Lower leg skin (tissue), 3 donors: Measurements from ENCODE around the gene IDH3A.

ENCODE experiments used
- POLR2A ChIP-seq, 2 donors: fragments of 450-650 bp; IDR thresholded peaks; one replicate each; pipeline ENCODE4 v1.6.1; 2016 to 2017; ENCODE audit warnings: antibody characterized with exemption in 2 of 2, mild to moderate bottlenecking in 1 of 2, moderate library complexity in 1 of 2
- TF ChIP-seq, protein P1 (sequence below), 3 donors: fragments of 450-650 bp; IDR thresholded peaks; one replicate each; pipeline ENCODE4 v1.5.1; 2016; ENCODE audit warnings: antibody characterized with exemption in 3 of 3, mild to moderate bottlenecking in 3 of 3, moderate library complexity in 2 of 3

GRCh38 chr15:78207641-78208340 is 58.6 kb downstream of the IDH3A start:
- TF ChIP-seq, protein P1, sequence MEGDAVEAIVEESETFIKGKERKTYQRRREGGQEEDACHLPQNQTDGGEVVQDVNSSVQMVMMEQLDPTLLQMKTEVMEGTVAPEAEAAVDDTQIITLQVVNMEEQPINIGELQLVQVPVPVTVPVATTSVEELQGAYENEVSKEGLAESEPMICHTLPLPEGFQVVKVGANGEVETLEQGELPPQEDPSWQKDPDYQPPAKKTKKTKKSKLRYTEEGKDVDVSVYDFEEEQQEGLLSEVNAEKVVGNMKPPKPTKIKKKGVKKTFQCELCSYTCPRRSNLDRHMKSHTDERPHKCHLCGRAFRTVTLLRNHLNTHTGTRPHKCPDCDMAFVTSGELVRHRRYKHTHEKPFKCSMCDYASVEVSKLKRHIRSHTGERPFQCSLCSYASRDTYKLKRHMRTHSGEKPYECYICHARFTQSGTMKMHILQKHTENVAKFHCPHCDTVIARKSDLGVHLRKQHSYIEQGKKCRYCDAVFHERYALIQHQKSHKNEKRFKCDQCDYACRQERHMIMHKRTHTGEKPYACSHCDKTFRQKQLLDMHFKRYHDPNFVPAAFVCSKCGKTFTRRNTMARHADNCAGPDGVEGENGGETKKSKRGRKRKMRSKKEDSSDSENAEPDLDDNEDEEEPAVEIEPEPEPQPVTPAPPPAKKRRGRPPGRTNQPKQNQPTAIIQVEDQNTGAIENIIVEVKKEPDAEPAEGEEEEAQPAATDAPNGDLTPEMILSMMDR (IDR thresholded peaks at IDR 0.05): no peak
- TF ChIP-seq POLR2A (IDR thresholded peaks at IDR 0.05): no peak
